A549 (cell line): ENCODE measurements around the gene MORC3.
"Not testable (repeated sequence)": the region's sequence is repeated elsewhere in the genome, so short reads cannot be mapped to it uniquely, and the experiment has no call there.

Experiments
- CTCF ChIP-seq: fragments of >200 bp; sonication (Bioruptor Twin); formaldehyde crosslinking; IDR thresholded peaks from 3 replicates; pipeline ENCODE4 v1.5.1; 2016
- JUNB ChIP-seq: fragments of >200 bp; sonication (Bioruptor Twin); formaldehyde crosslinking; IDR thresholded peaks from 2 replicates; pipeline ENCODE4 v1.6.1; 2016
- MAX ChIP-seq: IDR thresholded peaks from 2 replicates; pipeline ENCODE4 v1.6.1; 2012

- TF ChIP-seq MAX, CTCF, JUNB: not testable (repeated sequence)
These were observed 36.8 kb upstream of the MORC3 start for GRCh38 chr21:36283231-36283622.
